K562 (cell line): ENCODE results near the gene CHST10. TPM values are rescaled to one million over a fixed set of nuclear protein-coding genes. Genes with fewer than 3 reads are reported as not detected.

Experiments
- ATAC-seq: fragments of 200-7000 bp; cut with Tn5 transposase; 3 replicates; pipeline ENCODE4 v1.9.1; 2020; ENCODE audit warnings: moderate library complexity
- BruUV-seq: library from RNA; stranded (reverse); fragments of 400-500 nt; replicated peaks from 2 replicates; lab custom pipeline; 2021; lab: Mats Ljungman, UMichigan
- CTCF ChIA-PET: fragments of 300-600 bp; formaldehyde crosslinking; extraction: SDS; loops from one replicate; lab custom pipeline; 2021; ENCODE audit warnings: low intra/inter-chr PET ratio; lab: Yijun Ruan, JAX
- POLR2A ChIA-PET: fragments of 300-600, 350-650 bp; sonication (Branson Sonifier 250); formaldehyde crosslinking; extraction: SDS; loops from one replicate; lab custom pipeline; 2021; ENCODE audit warnings: antibody characterized with exemption, inconsistent platforms; lab: Yijun Ruan, JAX
- DNase-seq, 4 experiments: peaks; one replicate each; pipeline versions ENCODE4 v3.0.0 to v3.0.0-alpha.2; 2011 to 2018; ENCODE audit warnings: low spot score in 3 of 4, mixed read lengths in 3 of 4; ENCODE audit errors: extremely low read depth in 1 of 4
- FAIRE-seq: peaks from 2 replicates; lab custom pipeline; 2011; peaks lifted over from hg19 to GRCh38; lab: Jason Lieb, UNC
- H2AFZ ChIP-seq: 2 replicates; pipeline ENCODE4 v1.6.0; 2011; ENCODE audit warnings: low read depth, low read length, control low read depth, inconsistent platforms
- H3K27ac ChIP-seq: fragments of 200-600 bp; 3 replicates; pipeline ENCODE4 v1.8.0; 2011; ENCODE audit warnings: low read depth, mild to moderate bottlenecking, control low read depth, inconsistent platforms, low read length, moderate library complexity, mixed read lengths; ENCODE audit errors: extremely low read depth
- H3K27me3 ChIP-seq, 2 experiments: fragments of 300-600 bp in 1 of 2; 2 replicates in 1 of 2; 3 replicates in 1 of 2; pipeline versions ENCODE4 v1.6.0 to v1.8.0; 2011; ENCODE audit warnings: inconsistent platforms in 2 of 2, low read length in 2 of 2, mild to moderate bottlenecking in 1 of 2, mixed read lengths in 1 of 2, moderate library complexity in 1 of 2; ENCODE audit not compliant: control insufficient read depth in 2 of 2, insufficient read depth in 2 of 2
- H3K36me3 ChIP-seq: fragments of 300-600 bp; 3 replicates; pipeline ENCODE4 v1.8.0; 2011; ENCODE audit warnings: mild to moderate bottlenecking, low read length, inconsistent platforms; ENCODE audit not compliant: control insufficient read depth, insufficient read depth
- H3K4me1 ChIP-seq, 2 experiments: fragments of 200-600 bp in 1 of 2; replicated peaks in 1 of 2; 2 replicates in 1 of 2; 3 replicates in 1 of 2; pipeline versions ENCODE4 v1.5.1 to v1.8.0; 2011; ENCODE audit warnings: inconsistent platforms in 2 of 2, low read length in 2 of 2, mild to moderate bottlenecking in 1 of 2, mixed read lengths in 1 of 2, moderate library complexity in 1 of 2; ENCODE audit not compliant: control insufficient read depth in 2 of 2, insufficient read depth in 2 of 2
- H3K4me2 ChIP-seq: 2 replicates; pipeline ENCODE4 v1.6.1; 2011; ENCODE audit warnings: low read length, control low read depth, inconsistent platforms, mixed read lengths; ENCODE audit not compliant: insufficient read depth
- H3K4me3 ChIP-seq: fragments of 200-600 bp; sonication (generic), shearing (Covaris generic); 2 replicates; pipeline ENCODE4 v1.5.1; 2016; ENCODE audit warnings: control low read depth, inconsistent platforms
- H3K79me2 ChIP-seq: fragments of 200-600 bp; 3 replicates; pipeline ENCODE4 v1.8.0; 2011; ENCODE audit warnings: low read length, inconsistent platforms; ENCODE audit not compliant: control insufficient read depth, insufficient read depth
- H3K9ac ChIP-seq, 2 experiments: 2 replicates each; pipeline versions ENCODE4 v1.6.0 to v1.6.1; 2011; ENCODE audit warnings: low read depth in 2 of 2, low read length in 2 of 2, control low read depth in 1 of 2, inconsistent platforms in 1 of 2, mild to moderate bottlenecking in 1 of 2, mixed read lengths in 1 of 2; ENCODE audit not compliant: insufficient read depth in 1 of 2
- H3K9me1 ChIP-seq: one replicate; pipeline ENCODE4 v1.6.0; 2011; ENCODE audit warnings: inconsistent platforms, mild to moderate bottlenecking, low read length, moderate library complexity; ENCODE audit not compliant: control insufficient read depth, insufficient read depth
- H3K9me3 ChIP-seq: replicated peaks from 2 replicates; pipeline ENCODE4 v1.5.1; 2011; ENCODE audit warnings: low read depth, low read length, inconsistent platforms; ENCODE audit not compliant: control insufficient read depth, insufficient read depth
- H4K20me1 ChIP-seq: replicated peaks from 2 replicates; pipeline ENCODE4 v1.6.1; 2011; ENCODE audit warnings: low read length, inconsistent platforms, mixed read lengths; ENCODE audit not compliant: control insufficient read depth, insufficient read depth
- HEY1 ChIP-seq: fragments of 250-450 bp; sonication (Bioruptor Pico); IDR thresholded peaks from 2 replicates; pipeline ENCODE4 v1.5.0; 2020; ENCODE audit warnings: mild to moderate bottlenecking, moderate library complexity, borderline replicate concordance
- MAFF ChIP-seq: IDR thresholded peaks from 2 replicates; pipeline ENCODE4 v1.6.1; 2012; ENCODE audit warnings: low read length, improper control_type of control experiment
- MTA2 ChIP-seq: fragments of 450-650 bp; IDR thresholded peaks from 2 replicates; pipeline ENCODE4 v1.6.1; 2016; ENCODE audit warnings: low read depth
- ZNF384 ChIP-seq: IDR thresholded peaks from 2 replicates; pipeline ENCODE4 v1.6.1; 2012; ENCODE audit warnings: low read depth, low read length, improper control_type of control experiment
- WGBS: fragments of 100-300 bp; shearing (Covaris generic); methylation state at CpG from one replicate; pipeline ENCODE4 v1.1.6; 2016; ENCODE audit warnings: low coverage, mixed read lengths; ENCODE audit not compliant: insufficient coverage; ENCODE audit errors: missing lambda C conversion rate; 5-methylcytosine and 5-hydroxymethylcytosine counted together
- in situ Hi-C: fragments of 300-500 bp; cut with MboI; formaldehyde crosslinking; loops from 4 replicates; pipeline ENCODE4 v1.15.0; 2018; ENCODE audit warnings: inconsistent platforms, mixed read lengths
- intact Hi-C: fragments of 100-400 bp; cut with micrococcal nuclease; formaldehyde crosslinking; loops from 2 replicates; pipeline ENCODE4 v1.14.2; 2022
- polyA plus RNA-seq, 8 experiments: library from polyadenylated mRNA; depleted of rRNA in 4 of 8; stranded (reverse) in 5 of 8; unstranded in 3 of 8; fragments of >200 nt; fragmentation: Nextera tagmentation in 2 of 8; fragmentation: Illumina TruSeq in 1 of 8; extraction: Ambion mirVana in 2 of 8; extraction: Trizol in 1 of 8; gene quantifications; 2 replicates each; pipeline versions ENCODE4 v1.2.1 to v1.2.3, GENCODE V29; 2011 to 2014; ENCODE audit warnings: inconsistent platforms in 1 of 8, missing spikeins in 1 of 8
- total RNA-seq, 7 experiments: library from RNA; depleted of rRNA in 6 of 7; stranded (reverse); fragments of >200 nt in 6 of 7; fragmentation: Illumina TruSeq in 2 of 7; extraction: Trizol in 2 of 7; gene quantifications; 2 replicates each; pipeline versions ENCODE4 v1.2.1 to v1.2.3, GENCODE V29; 2011 to 2021; ENCODE audit warnings: low replicate concordance in 1 of 7

Gene CHST10
- total and polyA plus RNA-seq, 9 of the 15 experiments (the other 6 are each of a cell fraction or from before 2014, with no cell fraction given), result 1.3 to 30.9 (median 19.3) TPM

- no peaks in the 10 kb centered on the region; a peak in 1 of 5 replicates for H3K4me1 ChIP-seq
- no peak overlapping the region for H3K9ac ChIP-seq
- no peaks in the 10 kb centered on the region for H3K27me3 ChIP-seq
- no peak for FAIRE-seq
- H3K9me1 ChIP-seq, result no peaks in the 10 kb centered on the region
- H4K20me1 ChIP-seq, result no peaks in the 10 kb centered on the region; the same call in 1 of the 2 replicates
- H3K36me3 ChIP-seq, result peaks cover 47% of the 10 kb centered on the region; the same call in 1 of the 3 replicates
- DNase-seq, result no peak
- POLR2A ChIA-PET, result no interaction called here
- no peak for ATAC-seq
- H3K27ac ChIP-seq, result no peak overlapping the region
- no peak overlapping the region for H3K4me2 ChIP-seq
- H3K79me2 ChIP-seq, result no peaks in the 10 kb centered on the region
- TF ChIP-seq MAFF (no peak), HEY1 (CRISPR knock-in tag) (no peak), MTA2 (no peak)
- BruUV-seq, result no TSS peak
- 84% methylated on average over 7 of the region's 9 CpGs for whole genome bisulfite sequencing
- H2AFZ ChIP-seq, result no peak overlapping the region
- no peak overlapping the region for H3K4me3 ChIP-seq
- no peaks in the 10 kb centered on the region for H3K9me3 ChIP-seq
- in situ Hi-C loops, result loop anchor here (25.0 kb wide), 1 partner anchor 836 kb away; no protein-coding TSS in a partner anchor
- intact Hi-C loops, result no loop called here
- CTCF ChIA-PET, result no interaction called here
These were observed 19.5 kb downstream of the CHST10 start for GRCh38 chr2:100397976-100398375.

GRCh38 chr2:100397118-100397860 lies 20.2 kb downstream of the CHST10 start:
- FAIRE-seq, result no peak
- BruUV-seq, result no TSS peak
- ChIA-PET POLR2A (interaction anchor here (0.6 kb wide), 2 partner anchors 10 to 1216 kb away, joined by 3 read pairs; partner anchors contain the start of gene MRPL30), CTCF (no interaction called here)
- Histone ChIP-seq H3K36me3 (peaks cover 49% of the 10 kb centered on the region; the same call in 1 of the 3 replicates), H3K9me3 (no peaks in the 10 kb centered on the region), H3K9me1 (no peaks in the 10 kb centered on the region), H2AFZ (no peak overlapping the region), H3K9ac (no peak overlapping the region), H3K4me1 (no peaks in the 10 kb centered on the region; a peak in 1 of 5 replicates), H3K27ac (no peak overlapping the region), H3K4me3 (no peak overlapping the region), H4K20me1 (no peaks in the 10 kb centered on the region; the same call in 1 of the 2 replicates), H3K27me3 (no peaks in the 10 kb centered on the region), H3K4me2 (no peak overlapping the region), H3K79me2 (no peaks in the 10 kb centered on the region)
- no peak for DNase-seq
- in situ Hi-C loops (loop anchor here (25.0 kb wide), 1 partner anchor 835 kb away; no protein-coding TSS in a partner anchor), intact Hi-C loops (no loop called here)
- TF ChIP-seq ZNF384, result no peak
- WGBS, result 74% methylated on average over 8 of the region's 12 CpGs
- no peak for ATAC-seq
